ENCODE results near the gene TSPAN9.
A peak's percentile ranks its signal among the peaks of the same experiment; 100 is the strongest.

TSPAN9 gene

GRCh38 chr12:3158851-3159465 lies 81.8 kb downstream of the TSPAN9 start:
- ATAC-seq (ENCODE audit: low read depth) (no peak), DNase-seq (ENCODE audit: low spot score) (no peak)
- Histone ChIP-seq H3K4me3 (ENCODE audit: severe bottlenecking) (no peak overlapping the region), H3K27ac (ENCODE audit: poor library complexity, severe bottlenecking) (no peak overlapping the region), H3K4me1 (ENCODE audit: insufficient read depth, poor library complexity, severe bottlenecking) (peaks cover 11% of the 10 kb centered on the region), H3K27me3 (ENCODE audit: insufficient read depth, poor library complexity, severe bottlenecking) (no peaks in the 10 kb centered on the region), H3K36me3 (ENCODE audit: low read depth) (no peaks in the 10 kb centered on the region), H3K9me3 (ENCODE audit: severe bottlenecking) (peaks cover 2% of the 10 kb centered on the region)
- TF ChIP-seq CTCF (IDR thresholded peaks at IDR 0.05; ENCODE audit: poor library complexity, severe bottlenecking), result no peak

DNA sequence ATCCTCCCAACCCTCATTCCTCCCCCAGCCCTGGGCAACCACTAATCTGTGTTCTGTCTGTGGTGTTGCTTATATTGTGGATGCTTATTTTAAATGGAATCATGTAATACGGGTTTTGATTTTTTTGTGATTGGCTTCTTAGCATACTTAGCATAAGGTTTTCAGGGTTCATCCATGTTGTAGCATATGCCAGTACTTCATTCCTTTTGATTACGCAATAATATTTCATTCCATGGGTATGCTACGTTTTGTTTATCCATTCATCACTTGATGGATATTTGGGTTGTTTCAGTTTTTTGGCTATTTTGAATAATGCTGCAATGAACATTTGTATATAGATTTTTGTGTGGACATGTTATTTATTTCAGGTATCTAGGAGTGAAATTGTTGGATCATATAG lies 82.9 kb downstream of the TSPAN9 start:
- DNase-seq (ENCODE audit: low spot score), result no peak
- no peak overlapping the region for H3K27ac ChIP-seq (ENCODE audit: poor library complexity, severe bottlenecking)
- H3K27me3 ChIP-seq (ENCODE audit: insufficient read depth, poor library complexity, severe bottlenecking), result no peaks in the 10 kb centered on the region
- ATAC-seq (ENCODE audit: low read depth), result no peak
- no peaks in the 10 kb centered on the region for H3K36me3 ChIP-seq (ENCODE audit: low read depth)
- peaks cover 2% of the 10 kb centered on the region for H3K9me3 ChIP-seq (ENCODE audit: severe bottlenecking)
- no peak overlapping the region for H3K4me3 ChIP-seq (ENCODE audit: severe bottlenecking)
- no peak for TF ChIP-seq CTCF (IDR thresholded peaks at IDR 0.05; ENCODE audit: poor library complexity, severe bottlenecking)
- peaks cover 11% of the 10 kb centered on the region for H3K4me1 ChIP-seq (ENCODE audit: insufficient read depth, poor library complexity, severe bottlenecking)

GRCh38 chr12:3161861-3162260 lies 84.7 kb downstream of the TSPAN9 start:
- DNase-seq (ENCODE audit: low spot score), result no peak
- Histone ChIP-seq H3K4me3 (ENCODE audit: severe bottlenecking) (no peak overlapping the region), H3K9me3 (ENCODE audit: severe bottlenecking) (peaks cover 2% of the 10 kb centered on the region), H3K4me1 (ENCODE audit: insufficient read depth, poor library complexity, severe bottlenecking) (peaks cover 11% of the 10 kb centered on the region), H3K27ac (ENCODE audit: poor library complexity, severe bottlenecking) (no peak overlapping the region), H3K27me3 (ENCODE audit: insufficient read depth, poor library complexity, severe bottlenecking) (no peaks in the 10 kb centered on the region), H3K36me3 (ENCODE audit: low read depth) (no peaks in the 10 kb centered on the region)
- no peak for TF ChIP-seq CTCF (IDR thresholded peaks at IDR 0.05; ENCODE audit: poor library complexity, severe bottlenecking)
- ATAC-seq (ENCODE audit: low read depth), result peak; percentile 52

DNA sequence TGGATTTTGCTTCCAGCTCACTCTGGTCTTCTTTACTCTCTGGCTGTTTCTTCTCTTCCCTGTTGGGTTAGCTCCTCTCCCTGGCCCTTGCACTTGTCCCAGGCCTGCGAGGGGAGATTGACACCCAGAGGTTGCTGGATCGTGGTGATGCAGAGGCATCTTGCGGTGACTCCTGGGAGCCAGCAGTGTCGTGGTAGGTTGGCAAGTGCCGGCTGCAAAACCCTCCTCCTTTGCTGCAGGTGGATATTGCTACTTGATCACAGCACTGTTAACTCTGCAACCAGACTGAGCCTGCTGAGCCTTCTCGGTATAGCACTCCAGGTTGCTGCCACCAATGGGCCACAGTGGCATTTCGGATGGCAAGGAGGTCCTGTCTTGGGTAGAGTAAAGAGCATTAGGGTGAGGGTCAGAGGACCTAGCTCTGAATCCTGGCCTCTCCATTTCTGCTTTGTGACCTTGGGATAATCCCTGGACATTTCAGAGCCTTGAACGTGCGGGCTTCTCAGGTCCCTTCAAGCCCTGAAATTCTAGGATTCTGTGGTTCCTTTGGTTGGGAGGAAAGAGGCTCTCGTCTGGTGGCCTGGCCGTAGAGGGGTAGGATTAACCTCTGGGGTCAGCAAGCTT lies 87.4 kb downstream of the TSPAN9 start:
- ATAC-seq (ENCODE audit: low read depth), result no peak
- Histone ChIP-seq H3K9me3 (ENCODE audit: severe bottlenecking) (peaks cover 2% of the 10 kb centered on the region), H3K27me3 (ENCODE audit: insufficient read depth, poor library complexity, severe bottlenecking) (no peaks in the 10 kb centered on the region), H3K4me3 (ENCODE audit: severe bottlenecking) (no peak overlapping the region), H3K4me1 (ENCODE audit: insufficient read depth, poor library complexity, severe bottlenecking) (peaks cover 27% of the 10 kb centered on the region), H3K36me3 (ENCODE audit: low read depth) (no peaks in the 10 kb centered on the region), H3K27ac (ENCODE audit: poor library complexity, severe bottlenecking) (no peak overlapping the region)
- no peak for TF ChIP-seq CTCF (IDR thresholded peaks at IDR 0.05; ENCODE audit: poor library complexity, severe bottlenecking)
- no peak for DNase-seq (ENCODE audit: low spot score)
